GM21526 (cell line): ENCODE results near the gene LMAN2L.
A peak's percentile ranks its signal among the peaks of the same experiment; 100 is the strongest.

Experiments
- ATAC-seq: cut with Tn5 transposase; IDR thresholded peaks from one replicate; pipeline ENCODE4 v1.9.1; 2021; ENCODE audit warnings: moderate library complexity; ENCODE audit not compliant: unreplicated experiment, low FRiP score

Gene LMAN2L

GRCh38 chr2:96739633-96740428 is at the start of gene LMAN2L:
Gene LMAN2L (minus strand): TSS chr2:96740064. CDS start chr2:96740040, 24 bp downstream.
- ATAC-seq = peak; percentile 96

GRCh38 chr2:96789245-96789617 is 49.4 kb upstream of the LMAN2L start:
- ATAC-seq = no peak

GRCh38 chr2:96788442-96789244 is 48.8 kb upstream of the LMAN2L start:
- no peak for ATAC-seq

GRCh38 chr2:96787411-96787810 is 47.5 kb upstream of the LMAN2L start:
- no peak for ATAC-seq

GRCh38 chr2:96783388-96783787 is 43.5 kb upstream of the LMAN2L start:
- ATAC-seq = no peak

- ATAC-seq = no peak
Observed at GRCh38 chr2:96775160-96775559, 35.3 kb upstream of the LMAN2L start.

- no peak for ATAC-seq
Observed at GRCh38 chr2:96773922-96774321, 34.1 kb upstream of the LMAN2L start.

GRCh38 chr2:96772903-96773671 is 33.2 kb upstream of the LMAN2L start:
- no peak for ATAC-seq

- ATAC-seq = no peak
Observed at GRCh38 chr2:96771796-96772618, 32.1 kb upstream of the LMAN2L start.

GRCh38 chr2:96770442-96771202 is 30.8 kb upstream of the LMAN2L start:
- no peak for ATAC-seq

GRCh38 chr2:96769814-96770213 is 29.9 kb upstream of the LMAN2L start:
- ATAC-seq = no peak

GRCh38 chr2:96768083-96768561 is 28.3 kb upstream of the LMAN2L start:
- ATAC-seq = no peak

GRCh38 chr2:96767135-96767871 is 27.4 kb upstream of the LMAN2L start:
- ATAC-seq = no peak

GRCh38 chr2:96764253-96764637 is 24.4 kb upstream of the LMAN2L start:
- no peak for ATAC-seq

- ATAC-seq = no peak
Observed at GRCh38 chr2:96763511-96764252, 23.8 kb upstream of the LMAN2L start.

- no peak for ATAC-seq
Observed at GRCh38 chr2:96762529-96763311, 22.9 kb upstream of the LMAN2L start.
